Measurements from ENCODE around the gene GABPB2. TPM values are rescaled to one million over a fixed set of nuclear protein-coding genes. Genes with fewer than 3 reads are reported as not detected.
"Not testable (repeated sequence)": the region's sequence is repeated elsewhere in the genome, so short reads cannot be mapped to it uniquely, and the experiment has no call there.

Gene GABPB2
- total and polyA plus RNA-seq, 2 experiments from 2014 or later = 0.98 to 12.9 TPM

GRCh38 chr1:151067185-151067584 is 3.4 kb upstream of the GABPB2 start:
- Histone ChIP-seq H2AFZ (no peak overlapping the region), H4K20me1 (ENCODE audit: insufficient read depth, poor library complexity, severe bottlenecking) (no peaks in the 10 kb centered on the region), H3K9me3 (ENCODE audit: low read depth) (no peaks in the 10 kb centered on the region), H3K36me3 (replicated peaks; ENCODE audit: insufficient read depth, low read depth) (no peaks in the 10 kb centered on the region), H3K9me2 (replicated peaks; ENCODE audit: insufficient read depth) (no peaks in the 10 kb centered on the region), H3K27me3 (no peaks in the 10 kb centered on the region), H3K4me2 (no peak overlapping the region), H3K4me3 (no peak overlapping the region), H3K27ac (no peak overlapping the region), H3K4me1 (ENCODE audit: insufficient read depth) (peaks cover 20% of the 10 kb centered on the region), H3K79me2 (peaks cover 81% of the 10 kb centered on the region)
- DNase-seq (ENCODE audit: low spot score) = no peak
- TF ChIP-seq EZH2phosphoT487 (IDR thresholded peaks at IDR 0.05; ENCODE audit: low read depth, severe bottlenecking, unreplicated experiment) = no peak
- TF ChIP-seq EZH2 (IDR thresholded peaks at IDR 0.05; ENCODE audit: borderline replicate concordance) = no peak
- WGBS (ENCODE audit: low lambda C conversion rate, missing lambda C conversion rate) = 96% methylated on average over 4 of the region's 4 CpGs

DNA sequence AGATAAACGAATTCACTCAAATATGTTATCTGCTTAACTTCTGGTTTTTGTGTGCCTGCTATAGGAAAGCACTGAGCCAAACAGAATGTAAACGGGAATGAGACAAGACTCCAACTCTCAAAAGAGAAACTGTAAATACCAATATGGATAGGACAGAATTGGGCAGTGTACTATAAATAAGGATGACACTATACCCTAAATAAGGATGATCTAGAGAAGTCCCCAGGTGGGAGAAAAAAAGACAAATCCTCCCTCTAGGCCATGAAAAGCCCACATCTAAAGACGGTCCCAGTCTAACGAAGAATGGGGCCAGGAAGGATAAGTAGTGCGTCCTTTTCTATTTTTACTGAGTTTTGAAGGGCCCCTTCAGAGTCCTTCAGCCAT is 1.5 kb upstream of the GABPB2 start:
- Histone ChIP-seq H2AFZ (no peak overlapping the region), H3K27me3 (no peaks in the 10 kb centered on the region), H3K4me1 (ENCODE audit: insufficient read depth) (peaks cover 12% of the 10 kb centered on the region), H3K9me2 (replicated peaks; ENCODE audit: insufficient read depth) (no peaks in the 10 kb centered on the region), H3K79me2 (peaks cover 64% of the 10 kb centered on the region), H3K9me3 (ENCODE audit: low read depth) (no peaks in the 10 kb centered on the region), H4K20me1 (ENCODE audit: insufficient read depth, poor library complexity, severe bottlenecking) (no peaks in the 10 kb centered on the region), H3K4me3 (no peak overlapping the region), H3K4me2 (peak overlapping the region; percentile 77), H3K36me3 (replicated peaks; ENCODE audit: insufficient read depth, low read depth) (no peaks in the 10 kb centered on the region), H3K27ac (peak overlapping the region; percentile 99)
- TF ChIP-seq EZH2 (IDR thresholded peaks at IDR 0.05; ENCODE audit: borderline replicate concordance) (no peak), CTCF (IDR thresholded peaks at IDR 0.05; ENCODE audit: poor library complexity) (no peak), EZH2phosphoT487 (IDR thresholded peaks at IDR 0.05; ENCODE audit: low read depth, severe bottlenecking, unreplicated experiment) (no peak)
- WGBS (ENCODE audit: low lambda C conversion rate, missing lambda C conversion rate) = 87% methylated on average over 5 of the region's 5 CpGs
- no peak for DNase-seq (ENCODE audit: low spot score)

DNA sequence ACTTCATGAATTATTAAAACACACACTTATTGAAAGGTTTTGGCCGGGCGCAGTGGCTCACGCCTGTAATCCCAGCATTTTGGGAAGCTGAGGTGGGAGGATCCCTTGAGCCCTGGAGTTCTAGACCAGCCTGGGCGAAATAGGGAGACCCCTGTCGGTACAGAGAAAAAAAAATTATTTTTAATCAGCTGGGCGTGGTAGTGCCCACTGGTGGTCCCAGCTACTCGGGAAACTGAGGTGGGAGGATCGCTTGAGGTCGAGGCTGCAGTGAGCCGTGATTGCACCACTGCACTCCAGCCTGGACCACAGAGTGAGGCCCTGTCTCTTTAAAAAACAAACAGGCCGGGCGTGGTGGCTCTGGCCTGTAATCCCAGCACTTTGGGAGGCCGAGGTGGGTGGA is 1.7 kb downstream of the GABPB2 start:
- H3K79me2 ChIP-seq = peaks cover 34% of the 10 kb centered on the region
- H3K27me3 ChIP-seq = no peaks in the 10 kb centered on the region
- H3K9me3 ChIP-seq (ENCODE audit: low read depth) = no peaks in the 10 kb centered on the region
- no peaks in the 10 kb centered on the region for H4K20me1 ChIP-seq (ENCODE audit: insufficient read depth, poor library complexity, severe bottlenecking)
- DNase-seq (ENCODE audit: low spot score) = no peak
- WGBS (ENCODE audit: low lambda C conversion rate, missing lambda C conversion rate) = 84% methylated on average over 13 of the region's 13 CpGs
- H3K4me1 ChIP-seq (ENCODE audit: insufficient read depth) = peaks cover 12% of the 10 kb centered on the region
- peak overlapping the region; percentile 77 for H3K4me2 ChIP-seq
- H3K27ac ChIP-seq = peak overlapping the region; percentile 99
- TF ChIP-seq EZH2phosphoT487 (IDR thresholded peaks at IDR 0.05; ENCODE audit: low read depth, severe bottlenecking, unreplicated experiment) = no peak
- no peak for TF ChIP-seq EZH2 (IDR thresholded peaks at IDR 0.05; ENCODE audit: borderline replicate concordance)
- no peak for TF ChIP-seq CTCF (IDR thresholded peaks at IDR 0.05; ENCODE audit: poor library complexity)
- no peak overlapping the region for H3K4me3 ChIP-seq
- no peaks in the 10 kb centered on the region for H3K36me3 ChIP-seq (replicated peaks; ENCODE audit: insufficient read depth, low read depth)
- no peak overlapping the region for H2AFZ ChIP-seq
- no peaks in the 10 kb centered on the region for H3K9me2 ChIP-seq (replicated peaks; ENCODE audit: insufficient read depth)

GRCh38 chr1:151085953-151086559 is 15.5 kb downstream of the GABPB2 start:
- Histone ChIP-seq H3K36me3 (replicated peaks; ENCODE audit: insufficient read depth, low read depth) (no peaks in the 10 kb centered on the region), H3K4me2 (no peak overlapping the region), H3K27me3 (no peaks in the 10 kb centered on the region), H4K20me1 (ENCODE audit: insufficient read depth, poor library complexity, severe bottlenecking) (no peaks in the 10 kb centered on the region), H3K4me1 (ENCODE audit: insufficient read depth) (no peaks in the 10 kb centered on the region), H3K27ac (no peak overlapping the region), H3K79me2 (no peaks in the 10 kb centered on the region), H3K9me3 (ENCODE audit: low read depth) (no peaks in the 10 kb centered on the region), H2AFZ (no peak overlapping the region), H3K4me3 (no peak overlapping the region), H3K9me2 (replicated peaks; ENCODE audit: insufficient read depth) (no peaks in the 10 kb centered on the region)
- TF ChIP-seq EZH2phosphoT487 (IDR thresholded peaks at IDR 0.05; ENCODE audit: low read depth, severe bottlenecking, unreplicated experiment) = no peak
- no peak for TF ChIP-seq CTCF (IDR thresholded peaks at IDR 0.05; ENCODE audit: poor library complexity)
- TF ChIP-seq EZH2 (IDR thresholded peaks at IDR 0.05; ENCODE audit: borderline replicate concordance) = no peak
- DNase-seq (ENCODE audit: low spot score) = no peak
- 86% methylated on average over 4 of the region's 4 CpGs for WGBS (ENCODE audit: low lambda C conversion rate, missing lambda C conversion rate)

GRCh38 chr1:151097426-151097825 is 26.9 kb downstream of the GABPB2 start:
- H3K4me1 ChIP-seq (ENCODE audit: insufficient read depth); H4K20me1 ChIP-seq (ENCODE audit: insufficient read depth, poor library complexity, severe bottlenecking): not testable (repeated sequence)

More at GRCh38 chr1:151097426-151097825, 26.9 kb downstream of the GABPB2 start:
- H3K36me3 ChIP-seq (replicated peaks; ENCODE audit: insufficient read depth, low read depth); H3K9me3 ChIP-seq (ENCODE audit: low read depth); H3K27ac ChIP-seq; H3K27me3 ChIP-seq; H3K4me3 ChIP-seq; H3K79me2 ChIP-seq; DNase-seq (ENCODE audit: low spot score); H2AFZ ChIP-seq; H3K9me2 ChIP-seq (replicated peaks; ENCODE audit: insufficient read depth); H3K4me2 ChIP-seq: not testable (repeated sequence)
- 82% methylated on average over 6 of the region's 6 CpGs for WGBS (ENCODE audit: low lambda C conversion rate, missing lambda C conversion rate)

All from hepatocyte (in vitro differentiated cells).